GM21367 (cell line): ENCODE measurements around the gene PTPRM.

Source experiments
- ATAC-seq: cut with Tn5 transposase; IDR thresholded peaks from one replicate; pipeline ENCODE4 v1.9.1; 2021; ENCODE audit not compliant: unreplicated experiment

The PTPRM gene

DNA sequence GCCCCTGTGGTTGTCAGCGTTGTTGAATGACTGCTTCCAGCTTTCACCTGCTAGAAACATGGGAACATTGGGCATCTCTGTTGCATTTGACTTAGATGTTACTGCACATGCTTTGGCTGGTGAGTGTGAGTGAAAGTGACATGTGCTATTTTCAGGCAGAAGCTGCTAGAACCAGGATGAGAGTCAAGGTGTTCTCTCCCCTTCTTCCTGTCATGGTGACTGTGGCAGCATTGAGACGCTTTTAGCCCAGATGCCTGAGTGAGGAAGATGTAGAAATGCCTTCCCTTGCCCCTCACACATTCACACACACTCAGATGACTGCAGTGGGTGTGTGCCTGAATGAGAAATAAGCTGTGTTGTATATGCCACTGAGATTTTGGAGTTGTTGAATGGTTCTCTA lies 220.2 kb downstream of the PTPRM start:
- no peak for ATAC-seq

DNA sequence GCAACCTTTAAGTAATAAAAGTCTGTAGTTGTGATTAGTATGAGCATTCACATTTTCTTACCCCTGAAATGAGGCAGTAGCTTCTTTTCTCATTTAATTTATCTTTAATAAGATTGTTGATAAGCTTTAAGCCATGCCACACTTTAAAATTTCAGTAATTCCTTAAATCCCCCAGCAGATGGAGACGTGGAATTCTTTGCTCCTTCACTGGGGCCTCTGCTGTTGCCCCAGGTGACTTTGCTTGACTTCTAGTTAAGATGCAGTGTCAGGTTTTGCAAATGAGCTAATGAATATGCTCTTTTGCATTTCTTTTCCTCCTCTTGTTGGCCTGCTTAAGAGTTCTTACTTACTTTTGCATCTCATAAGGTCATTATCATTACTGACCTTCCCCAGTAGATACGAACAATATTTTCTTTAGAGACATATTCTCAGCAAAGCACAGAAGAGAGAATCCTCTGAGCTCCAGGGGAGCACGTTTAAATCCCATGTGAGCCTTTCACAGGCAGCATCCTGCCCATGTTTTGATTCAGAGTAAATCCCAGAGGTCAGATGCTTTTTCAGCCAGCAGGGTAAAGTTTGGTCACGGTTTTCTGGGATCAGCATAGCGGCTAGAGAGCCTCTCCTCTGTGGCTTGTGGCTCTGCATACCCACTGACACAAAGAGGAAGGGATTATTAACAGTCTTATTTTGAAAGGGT lies 222.9 kb downstream of the PTPRM start:
- no peak for ATAC-seq

DNA sequence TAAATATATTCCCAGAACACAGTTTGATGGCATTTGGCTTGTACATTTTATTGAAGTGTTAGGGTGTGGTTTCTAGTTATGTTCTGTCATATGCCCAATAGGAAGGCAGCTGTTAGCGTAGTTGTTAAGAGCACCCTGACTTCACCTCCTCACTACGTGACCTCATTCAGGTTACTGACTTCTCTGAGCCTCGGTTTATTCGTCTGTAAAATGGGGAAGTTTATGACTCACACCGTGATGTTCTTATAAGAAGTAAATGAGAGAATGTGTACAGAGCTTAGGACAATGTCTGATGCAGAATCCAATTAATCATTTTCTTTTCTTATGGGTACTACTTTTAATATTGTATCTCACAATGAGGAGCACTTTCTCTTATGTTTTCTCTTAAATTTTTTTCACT lies 226.0 kb downstream of the PTPRM start:
- no peak for ATAC-seq

DNA sequence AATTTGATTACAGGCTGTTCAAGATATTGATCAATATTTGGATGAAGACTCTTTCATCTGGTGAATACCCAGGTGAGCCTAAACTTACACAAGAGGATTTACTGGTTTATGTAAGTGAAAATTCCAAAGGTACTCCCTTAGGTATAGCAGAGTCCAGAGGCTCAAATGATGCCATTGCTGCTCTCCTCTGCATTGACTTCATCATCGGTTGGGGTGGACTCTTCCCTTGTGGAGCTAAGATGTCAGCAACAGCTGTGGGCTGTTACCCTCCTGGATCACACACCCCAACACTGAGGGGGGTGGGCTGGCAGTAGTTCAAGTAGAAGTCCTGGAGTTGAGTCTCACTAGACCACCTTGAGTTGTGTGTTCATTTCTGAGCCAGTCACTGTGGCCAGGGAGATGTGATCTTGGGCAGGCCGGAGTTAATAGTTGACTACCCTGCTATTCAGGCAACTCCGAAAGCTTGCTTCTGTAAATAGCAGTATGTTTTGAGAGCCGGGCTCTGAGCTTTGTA lies 236.9 kb downstream of the PTPRM start:
- ATAC-seq: no peak

DNA sequence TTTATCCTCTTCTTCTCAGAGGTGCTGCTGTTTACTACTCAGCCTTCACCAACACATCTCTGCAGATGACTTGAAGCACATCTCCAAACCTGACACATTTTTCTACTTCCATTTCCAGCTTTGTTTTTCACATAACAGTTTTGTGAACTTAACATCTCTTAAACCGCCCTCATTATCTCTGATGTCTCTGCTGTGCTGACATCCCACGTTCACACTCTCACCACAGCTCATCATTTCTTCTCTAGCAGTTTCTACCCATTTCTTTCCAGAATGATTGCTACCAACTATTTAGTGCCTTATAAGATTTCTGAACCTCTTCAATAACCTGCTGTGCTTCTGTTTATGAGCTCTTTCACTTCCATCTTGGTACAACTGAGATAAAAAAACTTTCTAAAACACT lies 238.0 kb downstream of the PTPRM start:
- ATAC-seq: no peak

DNA sequence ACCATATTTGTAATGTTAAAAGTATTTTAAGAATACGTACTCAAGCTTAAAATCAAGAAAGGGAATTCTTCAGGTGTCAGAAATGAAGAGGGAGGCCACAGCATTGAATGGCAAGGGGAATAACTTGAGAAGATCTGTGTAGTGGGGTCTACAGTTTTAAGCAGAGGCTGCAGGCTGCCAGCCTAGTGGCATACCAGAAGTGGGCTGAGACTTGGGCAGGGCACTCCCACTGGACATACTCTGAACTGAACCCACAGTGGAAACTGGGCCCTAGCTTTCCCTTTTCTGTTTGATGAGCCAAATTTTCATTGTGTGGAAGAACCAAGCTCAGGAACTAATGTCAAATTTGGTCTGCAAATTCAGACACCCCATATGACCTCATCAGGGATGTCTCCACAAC lies 238.8 kb downstream of the PTPRM start:
- ATAC-seq: no peak

DNA sequence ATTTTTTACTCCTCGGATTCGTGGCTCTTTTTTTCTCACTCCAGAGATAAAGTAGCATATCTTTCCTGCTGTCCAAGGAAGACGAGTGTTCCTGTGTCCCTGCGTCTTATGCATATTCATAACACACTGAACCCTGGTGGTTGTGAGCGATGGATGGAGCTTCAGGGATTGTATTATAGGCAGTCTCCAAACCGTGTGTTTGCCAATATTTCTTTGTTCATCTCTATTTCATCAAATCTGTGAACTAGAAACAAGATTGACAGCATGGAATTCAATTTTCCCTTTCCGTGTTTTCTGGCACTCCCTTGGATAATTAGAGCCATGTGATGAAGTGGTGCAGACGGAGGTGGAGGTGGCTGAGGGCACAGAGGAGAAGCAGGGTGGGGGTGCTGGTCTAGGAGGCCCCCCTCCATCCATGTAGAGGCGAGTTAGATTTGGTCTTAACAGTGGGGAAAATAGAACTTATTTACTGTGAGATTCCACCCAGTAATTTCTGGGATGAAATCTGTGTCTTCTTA lies 240.9 kb downstream of the PTPRM start:
- no peak for ATAC-seq

DNA sequence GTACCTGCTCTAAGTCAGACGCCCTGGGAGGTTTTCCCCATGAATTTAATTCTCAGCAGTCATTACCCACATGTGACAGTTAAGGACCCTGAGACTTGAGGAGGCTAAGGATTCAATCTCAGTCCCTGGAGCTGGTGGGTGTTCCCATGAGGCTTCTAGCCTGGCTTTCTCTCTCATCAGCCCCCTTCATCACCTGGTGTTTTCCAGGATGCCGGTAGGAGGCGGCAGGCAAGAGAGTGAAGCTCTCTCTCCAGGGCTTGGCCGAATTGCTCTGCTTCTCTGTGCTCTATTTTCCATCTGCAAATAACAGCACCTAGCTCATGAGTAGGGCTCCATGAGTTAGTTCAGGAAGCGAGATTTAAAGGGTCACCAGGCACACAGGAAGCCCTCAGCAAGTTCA lies 241.9 kb downstream of the PTPRM start:
- no peak for ATAC-seq

DNA sequence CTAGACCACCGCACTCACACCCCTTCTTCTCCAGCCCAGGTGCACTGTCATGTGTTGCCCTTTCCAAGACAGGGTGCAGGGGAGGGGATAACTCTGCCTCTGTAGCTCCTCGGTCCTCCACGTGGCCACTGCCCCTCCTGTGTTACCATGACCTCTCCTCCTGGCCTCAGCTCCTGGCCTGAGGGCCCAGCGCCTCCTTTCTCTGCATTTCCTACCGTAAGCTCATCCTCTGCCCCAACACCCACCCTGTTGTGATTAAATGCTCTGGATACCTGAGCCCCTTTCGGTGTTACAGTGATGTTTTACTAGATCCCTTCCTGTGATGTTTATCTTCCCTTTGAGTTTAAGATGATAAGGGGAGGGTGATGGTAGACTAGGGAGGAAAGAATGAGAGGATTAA lies 242.3 kb downstream of the PTPRM start:
- ATAC-seq: no peak

DNA sequence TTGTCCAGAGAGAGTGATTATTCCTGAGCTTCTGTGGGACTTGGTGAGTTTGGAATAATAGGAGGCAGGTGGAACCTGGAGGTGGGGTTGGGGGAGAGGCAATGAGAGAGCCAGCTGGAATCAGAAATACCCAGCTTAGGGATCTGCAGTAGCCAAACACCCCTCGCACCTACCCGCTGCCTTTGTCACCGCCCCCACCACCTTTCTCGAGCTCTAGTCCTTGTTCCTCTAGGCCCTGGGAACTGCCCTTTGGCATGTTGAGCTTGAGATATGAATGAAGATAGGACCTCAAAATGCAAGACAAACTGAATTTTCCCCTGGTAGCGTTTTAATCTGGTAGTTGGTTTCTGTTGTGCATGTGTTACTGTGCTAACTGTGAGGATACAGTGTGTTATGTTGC lies 242.9 kb downstream of the PTPRM start:
- ATAC-seq: no peak

DNA sequence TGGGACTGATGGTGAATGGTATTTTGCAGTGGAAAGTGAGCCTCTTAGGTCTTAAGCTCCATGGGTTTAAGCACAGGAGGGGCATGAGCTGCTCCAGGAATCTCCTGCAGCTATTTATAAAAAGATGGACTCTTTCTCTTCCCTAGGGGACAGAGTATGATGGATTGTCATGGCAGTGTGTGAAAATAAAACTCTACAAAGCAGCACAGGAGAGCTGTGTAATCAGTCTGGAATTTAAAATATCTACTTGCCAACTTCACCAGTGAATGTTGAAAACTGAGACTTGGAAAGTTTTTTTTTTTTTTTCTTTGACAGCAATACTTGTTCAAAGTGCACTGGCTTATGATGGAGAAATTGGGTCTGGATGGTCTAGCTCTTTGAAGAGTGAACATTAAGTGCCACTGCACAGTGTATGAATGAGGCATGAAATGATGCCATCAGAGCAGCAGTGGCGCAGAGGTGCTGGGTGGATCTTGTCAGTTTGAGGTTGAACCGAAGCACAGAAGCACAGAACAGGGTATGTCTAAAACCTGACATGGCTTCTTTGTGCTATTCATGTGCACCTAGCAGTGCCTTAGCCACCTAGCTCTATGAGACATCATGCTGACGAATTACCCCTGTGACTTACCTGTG lies 245.4 kb downstream of the PTPRM start:
- no peak for ATAC-seq

DNA sequence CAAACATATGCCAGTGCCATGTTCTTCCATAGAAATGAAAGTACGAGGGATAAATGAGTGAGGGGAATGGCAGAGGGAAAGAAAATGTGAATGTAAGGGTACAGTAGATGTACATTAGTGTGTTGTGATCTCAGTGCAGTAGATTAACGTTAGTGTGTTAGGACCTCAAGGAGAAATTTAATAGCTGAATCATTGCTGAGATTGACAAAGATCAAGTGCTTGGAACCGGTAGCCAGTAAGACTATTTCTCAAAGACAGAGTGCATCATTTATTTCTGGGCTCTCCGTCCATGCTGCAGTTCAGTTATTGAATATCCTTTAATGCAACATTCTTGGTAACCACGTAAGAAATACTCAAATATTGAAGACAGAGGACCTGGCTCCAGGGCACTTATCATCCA lies 246.0 kb downstream of the PTPRM start:
- no peak for ATAC-seq

DNA sequence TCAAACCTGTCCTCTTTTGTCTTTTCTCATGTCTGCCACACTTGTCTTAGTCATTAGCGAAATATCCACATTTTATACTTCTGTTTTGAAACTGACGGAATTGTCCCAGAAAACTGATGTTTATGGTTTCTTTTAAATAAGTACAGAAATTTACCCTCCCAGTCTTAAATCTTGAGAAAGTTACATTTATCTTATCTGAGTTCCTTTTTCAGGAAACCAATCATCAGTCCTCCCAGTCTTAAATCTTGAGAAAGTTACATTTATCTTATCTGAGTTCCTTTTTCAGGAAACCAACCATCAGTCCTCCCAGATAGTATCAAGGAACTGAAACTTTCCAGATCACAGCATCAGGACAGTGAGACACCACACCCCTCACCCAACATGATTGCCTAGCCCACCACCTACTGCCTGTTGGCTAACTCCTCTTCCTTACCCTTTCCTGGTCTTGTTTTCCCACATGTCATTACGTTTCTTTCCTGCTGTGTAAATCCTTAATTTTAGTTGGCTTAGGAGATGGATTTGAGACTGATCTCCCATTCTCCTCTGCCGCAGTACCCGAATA lies 247.7 kb downstream of the PTPRM start:
- no peak for ATAC-seq

DNA sequence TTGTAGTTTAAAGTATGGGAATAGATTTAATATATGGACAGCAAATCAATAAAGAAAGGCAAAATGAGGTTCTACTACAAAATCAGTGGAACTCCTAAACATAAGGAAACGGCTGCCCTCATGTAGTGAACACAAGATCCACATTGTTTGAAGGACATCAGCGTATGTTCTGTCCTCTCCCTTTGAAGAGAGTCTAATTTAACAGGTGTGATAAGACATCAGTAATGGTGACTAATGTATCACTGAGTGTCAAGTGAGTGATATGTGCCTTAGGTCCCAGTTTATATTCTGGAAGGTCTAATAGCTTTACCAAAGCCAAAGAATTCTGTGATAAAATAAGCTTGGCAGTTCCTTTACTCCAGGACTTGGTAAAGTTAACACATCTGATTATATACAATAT lies 248.7 kb downstream of the PTPRM start:
- no peak for ATAC-seq

DNA sequence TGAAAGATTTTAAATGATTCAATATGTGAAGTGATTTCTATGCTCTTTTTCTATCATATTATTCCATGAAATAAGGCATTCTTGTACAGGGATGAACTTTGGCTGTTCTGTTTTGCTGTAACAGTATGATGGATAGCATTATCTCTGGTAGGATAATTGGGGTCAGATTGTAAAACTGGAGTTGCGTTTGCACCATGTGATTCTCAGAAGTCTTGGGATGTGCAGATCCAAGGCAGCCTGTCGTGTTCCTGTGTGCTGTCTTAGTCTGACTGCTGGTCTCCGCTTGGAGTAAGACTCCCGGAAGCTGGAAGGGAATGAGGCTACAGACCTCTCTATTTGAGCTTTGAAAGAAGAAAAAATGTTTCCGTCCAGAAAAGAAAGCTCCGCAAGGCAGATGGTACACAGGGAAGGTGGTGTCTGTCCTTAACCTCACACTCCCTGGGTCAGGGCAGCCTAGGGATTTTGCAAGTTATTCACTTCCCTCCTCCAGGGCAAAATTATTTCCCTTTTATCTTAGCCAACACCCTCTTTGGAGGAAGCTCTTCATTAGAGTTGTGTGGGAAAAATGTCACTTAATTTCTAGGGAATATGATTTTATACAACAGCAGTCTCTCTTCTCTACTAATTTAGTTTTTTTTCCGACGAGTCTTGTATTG lies 250.6 kb downstream of the PTPRM start:
- ATAC-seq: no peak

DNA sequence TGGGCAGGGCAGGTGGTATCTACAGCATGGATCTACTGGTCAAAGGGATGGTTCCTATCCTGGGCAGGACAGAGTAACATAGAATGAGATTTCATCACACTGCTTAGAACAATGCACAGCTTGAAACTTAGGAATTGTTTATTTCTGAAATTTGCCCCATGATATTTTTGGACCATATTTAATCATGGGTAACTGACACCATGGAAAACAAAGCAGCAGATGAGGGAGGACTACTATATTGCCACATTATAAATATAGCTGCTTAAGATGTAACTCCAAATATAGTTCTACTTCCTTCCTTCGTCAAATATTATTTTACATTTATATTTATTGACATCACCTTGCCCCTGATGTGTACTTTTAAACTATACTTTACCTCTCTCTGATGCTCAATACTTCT lies 254.7 kb downstream of the PTPRM start:
- no peak for ATAC-seq

DNA sequence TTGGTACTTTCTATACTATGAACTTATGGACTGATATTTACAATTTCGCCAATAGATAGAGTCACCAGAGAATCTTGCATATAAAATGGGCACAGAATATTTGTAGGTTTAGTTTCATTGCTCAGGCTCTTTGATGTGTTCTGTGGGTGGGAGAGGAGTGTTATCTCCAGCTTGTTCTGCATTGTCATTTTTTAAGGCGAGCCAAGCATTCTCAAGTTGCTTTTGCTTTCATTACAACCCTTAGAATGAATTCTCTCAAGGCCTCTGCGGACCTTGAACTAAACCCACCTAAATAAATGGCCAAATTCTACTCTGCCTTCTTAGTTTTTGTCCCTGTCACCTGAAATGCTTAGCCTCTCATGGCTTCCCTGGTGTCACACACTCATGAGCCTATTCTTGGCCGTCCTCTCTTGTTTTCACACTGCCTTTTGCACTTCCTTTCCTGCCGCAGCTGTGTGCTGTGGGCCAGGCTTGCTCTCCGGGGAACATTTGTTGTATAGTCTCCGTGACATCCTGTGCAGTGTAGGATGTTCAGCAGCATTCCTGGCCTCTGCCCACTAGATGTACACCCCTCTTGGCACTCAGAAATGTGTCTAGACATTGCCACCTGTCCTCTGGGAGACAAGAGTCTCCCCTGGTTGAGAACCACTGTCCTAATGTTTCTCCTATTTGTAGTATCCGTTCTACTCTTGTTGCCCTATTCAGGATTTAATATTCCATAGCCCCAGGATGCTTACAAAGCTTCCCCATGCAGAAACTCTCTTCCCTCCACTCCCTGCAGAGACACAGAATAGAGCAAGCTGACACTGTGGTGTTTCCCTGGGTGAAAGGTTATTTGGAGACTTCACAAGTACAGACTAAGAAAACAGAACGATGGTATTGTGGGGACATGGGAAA lies 255.6 kb downstream of the PTPRM start:
- no peak for ATAC-seq

DNA sequence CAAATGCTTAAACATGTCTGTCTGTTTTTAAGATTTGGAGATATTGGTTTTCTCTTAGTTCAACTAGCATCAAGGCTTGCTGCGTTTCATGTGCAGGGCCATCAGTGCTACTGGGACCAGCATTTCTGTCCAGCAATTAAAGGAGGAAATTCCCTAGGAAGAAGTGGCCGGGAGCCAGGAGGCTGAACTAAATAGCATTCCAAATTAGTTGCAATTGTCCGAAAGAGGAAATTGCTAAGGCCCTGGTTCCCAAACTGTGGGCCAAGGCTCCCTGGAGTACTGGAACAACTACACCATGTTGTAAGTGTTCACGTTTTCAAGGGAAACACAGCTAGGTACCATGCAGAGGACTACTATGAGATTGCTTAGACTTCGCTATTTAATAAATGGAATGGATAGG lies 257.9 kb downstream of the PTPRM start:
- no peak for ATAC-seq

DNA sequence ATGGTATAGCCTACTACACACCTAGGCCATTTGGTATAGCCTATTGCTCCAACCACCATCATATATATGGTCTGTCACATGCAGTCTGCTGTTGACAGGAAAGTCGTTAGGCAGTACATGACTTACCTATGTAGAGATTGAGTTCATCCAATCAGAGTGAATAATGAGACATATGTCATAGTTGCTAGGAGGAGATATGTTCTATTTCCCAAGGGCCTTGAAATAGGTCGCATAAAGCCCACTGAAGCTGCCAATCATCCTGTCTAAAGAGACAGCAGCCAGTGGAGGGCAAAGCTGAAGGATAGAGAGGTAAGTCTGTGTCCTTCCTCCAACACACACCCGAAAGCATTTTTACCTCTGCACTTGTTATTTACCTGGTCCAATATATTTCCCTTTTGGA lies 263.4 kb downstream of the PTPRM start:
- ATAC-seq: no peak

DNA sequence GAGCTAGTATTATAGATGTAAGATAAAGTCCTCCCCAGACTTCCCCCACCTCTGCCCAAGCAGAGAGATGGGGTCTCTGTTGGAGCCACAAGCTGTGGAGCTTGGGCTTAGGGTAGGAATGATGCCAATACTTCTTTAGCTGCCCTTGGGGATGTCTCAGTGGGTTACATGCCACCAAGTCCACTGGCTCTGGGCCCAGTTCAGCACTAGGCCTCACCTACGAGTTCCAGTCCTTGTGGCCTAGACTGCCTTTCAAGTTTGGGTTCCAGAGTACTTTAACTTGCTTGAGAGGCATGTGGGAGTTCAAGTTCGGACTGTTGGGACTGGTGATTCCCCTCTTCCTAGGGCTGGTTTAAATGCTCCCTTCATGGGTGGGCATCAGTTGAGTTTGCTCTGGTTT lies 272.4 kb downstream of the PTPRM start:
- ATAC-seq: no peak

DNA sequence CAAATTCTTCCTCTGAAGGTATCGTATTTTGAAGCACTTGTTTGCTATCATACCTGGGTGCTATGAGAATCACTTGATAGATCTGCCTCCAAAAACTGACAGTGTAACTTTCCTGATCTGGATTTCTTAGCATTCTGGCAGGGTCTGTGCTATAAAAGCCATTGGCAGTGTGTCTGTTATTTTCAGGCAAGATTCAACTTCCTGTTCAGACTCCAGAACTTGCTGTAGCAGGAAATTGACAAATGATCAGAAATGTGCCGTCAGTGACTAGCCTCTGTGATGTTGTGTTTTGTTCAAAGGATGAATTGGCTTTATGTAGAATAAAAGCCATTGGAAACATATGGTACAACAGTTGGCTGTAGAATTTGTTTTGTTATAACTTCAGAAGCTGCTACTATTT lies 273.3 kb downstream of the PTPRM start:
- no peak for ATAC-seq
